H1 (cell line): Measurements from ENCODE around the gene CEP44. TPM values are rescaled to one million over a fixed set of nuclear protein-coding genes. Genes with fewer than 3 reads are reported as not detected.

Source experiments
- CTCF ChIA-PET: fragments of 300-600 bp; sonication (Branson Sonifier 250); formaldehyde crosslinking; loops from one replicate; lab custom pipeline; 2021; ENCODE audit not compliant: partially characterized antibody; lab: Charles Lee
- POLR2A ChIA-PET: fragments of 300-600 bp; sonication (Branson Sonifier 250); formaldehyde crosslinking; loops from one replicate; lab custom pipeline; 2021; ENCODE audit warnings: inconsistent platforms; ENCODE audit not compliant: partially characterized antibody; lab: Charles Lee
- DNase-seq, 2 experiments: peaks; one replicate each; pipeline versions ENCODE4 v3.0.0 to v3.0.0-alpha.2; 2010 to 2022; ENCODE audit warnings: low spot score in 2 of 2, low read depth in 1 of 2, mixed read lengths in 1 of 2
- FAIRE-seq: peaks from 2 replicates; lab custom pipeline; 2011; peaks lifted over from hg19 to GRCh38; lab: Jason Lieb, UNC
- H2AFZ ChIP-seq: 2 replicates; pipeline ENCODE4 v1.8.1; 2012; ENCODE audit warnings: low read length, inconsistent platforms
- H2AK5ac ChIP-seq: 2 replicates; pipeline ENCODE4 v1.6.1; 2013; ENCODE audit warnings: low read depth, low read length
- H2BK120ac ChIP-seq: replicated peaks from 2 replicates; pipeline ENCODE3; 2013; ENCODE audit warnings: low read depth, low read length, inconsistent platforms
- H2BK12ac ChIP-seq: 2 replicates; pipeline ENCODE4 v1.6.1; 2013; ENCODE audit warnings: low read depth, low read length
- H2BK15ac ChIP-seq: 2 replicates; pipeline ENCODE4 v1.6.1; 2013; ENCODE audit warnings: low read length
- H2BK20ac ChIP-seq: 2 replicates; pipeline ENCODE4 v1.6.1; 2013; ENCODE audit warnings: low read length
- H2BK5ac ChIP-seq: 2 replicates; pipeline ENCODE4 v1.6.1; 2013; ENCODE audit warnings: low read depth, low read length
- H3K14ac ChIP-seq: 2 replicates; pipeline ENCODE4 v1.6.1; 2013; ENCODE audit warnings: inconsistent platforms; ENCODE audit not compliant: insufficient read length
- H3K18ac ChIP-seq: 2 replicates; pipeline ENCODE4 v1.6.1; 2013; ENCODE audit warnings: low read length; ENCODE audit errors: extremely low read depth
- H3K23ac ChIP-seq: 2 replicates; pipeline ENCODE4 v1.6.1; 2013; ENCODE audit warnings: inconsistent platforms; ENCODE audit not compliant: insufficient read length
- H3K23me2 ChIP-seq: 2 replicates; pipeline ENCODE4 v1.6.1; 2013; ENCODE audit warnings: low read depth, low read length
- H3K27ac ChIP-seq: 2 replicates; pipeline ENCODE4 v1.6.1; 2011; ENCODE audit warnings: low read depth, low read length, inconsistent platforms
- H3K27me3 ChIP-seq, 4 experiments: replicated peaks in 1 of 4; 1 replicate in 1 of 4; 2 replicates in 3 of 4; pipeline versions ENCODE4 v1.6.1 to v1.8.1; 2011 to 2013; ENCODE audit warnings: low read length in 3 of 4, mild to moderate bottlenecking in 3 of 4, inconsistent platforms in 2 of 4, mixed read lengths in 2 of 4, moderate library complexity in 1 of 4; ENCODE audit not compliant: control insufficient read depth in 3 of 4, insufficient read depth in 3 of 4; ENCODE audit errors: extremely low read depth in 1 of 4
- H3K36me3 ChIP-seq, 4 experiments: 2 replicates each; pipeline versions ENCODE4 v1.6.1 to v1.8.1; 2011 to 2013; ENCODE audit warnings: mild to moderate bottlenecking in 4 of 4, low read length in 3 of 4, moderate library complexity in 2 of 4, control low read depth in 1 of 4, inconsistent platforms in 1 of 4; ENCODE audit not compliant: insufficient read depth in 4 of 4, control insufficient read depth in 2 of 4
- H3K4ac ChIP-seq: replicated peaks from 2 replicates; pipeline ENCODE3; 2013; ENCODE audit warnings: low read length, low read depth, mixed read lengths, inconsistent platforms; ENCODE audit not compliant: insufficient read length
- H3K4me1 ChIP-seq, 4 experiments: replicated peaks in 1 of 4; 1 replicate in 1 of 4; 2 replicates in 3 of 4; pipeline versions ENCODE4 v1.6.1 to v1.8.1; 2011 to 2013; ENCODE audit warnings: low read length in 3 of 4, inconsistent platforms in 2 of 4, mixed read lengths in 1 of 4; ENCODE audit not compliant: insufficient read depth in 4 of 4, control insufficient read depth in 3 of 4
- H3K4me2 ChIP-seq, 2 experiments: 2 replicates each; pipeline versions ENCODE4 v1.6.1 to v1.8.1; 2011 to 2013; ENCODE audit warnings: low read depth in 2 of 2, low read length in 2 of 2, control low read depth in 1 of 2, inconsistent platforms in 1 of 2, mild to moderate bottlenecking in 1 of 2; ENCODE audit not compliant: insufficient read depth in 1 of 2
- H3K4me3 ChIP-seq, 4 experiments: fragments of 200-600, 300-600 bp in 1 of 4; sonication (generic), shearing (Covaris generic), sonication (Bioruptor Twin) in 1 of 4; 2 replicates each; pipeline versions ENCODE4 v1.5.1 to v1.8.1; 2011 to 2016; ENCODE audit warnings: low read length in 4 of 4, low read depth in 3 of 4, control low read depth in 2 of 4, inconsistent platforms in 2 of 4, mild to moderate bottlenecking in 2 of 4, mixed read lengths in 1 of 4, moderate library complexity in 1 of 4; ENCODE audit not compliant: insufficient read depth in 2 of 4; ENCODE audit errors: extremely low read depth in 1 of 4
- H3K56ac ChIP-seq: replicated peaks from 2 replicates; pipeline ENCODE3; 2013; ENCODE audit warnings: low read depth, mild to moderate bottlenecking, mixed read lengths, low read length, inconsistent platforms; ENCODE audit not compliant: insufficient read length
- H3K79me1 ChIP-seq: 2 replicates; pipeline ENCODE4 v1.6.1; 2013; ENCODE audit warnings: low read depth, low read length, control low read depth
- H3K79me2 ChIP-seq, 2 experiments: 2 replicates each; pipeline versions ENCODE4 v1.6.1 to v1.8.1; 2012 to 2013; ENCODE audit warnings: low read length in 2 of 2, mild to moderate bottlenecking in 2 of 2, inconsistent platforms in 1 of 2; ENCODE audit not compliant: insufficient read depth in 2 of 2, control insufficient read depth in 1 of 2
- H3K9ac ChIP-seq, 4 experiments: replicated peaks in 1 of 4; 1 replicate in 1 of 4; 2 replicates in 3 of 4; pipeline versions ENCODE4 v1.6.1 to v1.8.1; 2011 to 2013; ENCODE audit warnings: low read depth in 3 of 4, low read length in 3 of 4, control low read depth in 2 of 4, mild to moderate bottlenecking in 2 of 4, moderate library complexity in 2 of 4, inconsistent platforms in 1 of 4; ENCODE audit errors: extremely low read depth in 1 of 4
- H3K9me3 ChIP-seq, 2 experiments: 2 replicates each; pipeline versions ENCODE4 v1.6.1 to v1.8.1; 2012 to 2013; ENCODE audit warnings: mild to moderate bottlenecking in 2 of 2, moderate library complexity in 2 of 2, control low read depth in 1 of 2, inconsistent platforms in 1 of 2, low read depth in 1 of 2, low read length in 1 of 2, mixed read lengths in 1 of 2; ENCODE audit not compliant: insufficient read depth in 2 of 2
- H4K20me1 ChIP-seq, 2 experiments: replicated peaks in 1 of 2; 2 replicates each; pipeline versions ENCODE3 to v1.8.1; 2011 to 2013; ENCODE audit warnings: inconsistent platforms in 2 of 2, low read length in 2 of 2, mild to moderate bottlenecking in 1 of 2; ENCODE audit not compliant: insufficient read depth in 2 of 2, control insufficient read depth in 1 of 2
- H4K5ac ChIP-seq: 2 replicates; pipeline ENCODE4 v1.6.1; 2013; ENCODE audit warnings: low read length, low read depth, mixed read lengths, inconsistent platforms; ENCODE audit not compliant: insufficient read length
- H4K8ac ChIP-seq: 2 replicates; pipeline ENCODE4 v1.8.0; 2013; ENCODE audit warnings: mild to moderate bottlenecking, moderate library complexity, low read length, inconsistent platforms; ENCODE audit not compliant: insufficient read depth; ENCODE audit errors: extremely low read depth
- H4K91ac ChIP-seq: replicated peaks from 2 replicates; pipeline ENCODE3; 2013; ENCODE audit warnings: low read length, mixed read lengths, inconsistent platforms; ENCODE audit not compliant: insufficient read length
- BRCA1 ChIP-seq: IDR thresholded peaks from 2 replicates; pipeline ENCODE4 v1.6.1; 2012; ENCODE audit warnings: low read depth, low read length, improper control_type of control experiment
- CREB1 ChIP-seq: IDR thresholded peaks from 2 replicates; pipeline ENCODE4 v1.6.1; 2012; ENCODE audit warnings: inconsistent platforms
- EP300 ChIP-seq, 2 experiments: IDR thresholded peaks; 1 replicate in 1 of 2; 2 replicates in 1 of 2; pipeline ENCODE4 v1.6.1; 2011 to 2012; ENCODE audit warnings: low read depth in 2 of 2, low read length in 2 of 2, mild to moderate bottlenecking in 2 of 2, borderline replicate concordance in 1 of 2, inconsistent platforms in 1 of 2, moderate library complexity in 1 of 2
- POLR2A ChIP-seq, 2 experiments: IDR thresholded peaks; 1 replicate in 1 of 2; 2 replicates in 1 of 2; pipeline ENCODE4 v1.6.1; 2011; ENCODE audit warnings: low read depth in 2 of 2, low read length in 2 of 2, mild to moderate bottlenecking in 2 of 2; ENCODE audit errors: control extremely low read depth in 1 of 2
- RXRA ChIP-seq: IDR thresholded peaks from 2 replicates; pipeline ENCODE4 v1.6.1; 2011; ENCODE audit warnings: low read depth, mild to moderate bottlenecking, low read length, moderate library complexity; ENCODE audit not compliant: insufficient read depth
- WGBS, 2 experiments: shearing (Covaris generic) in 1 of 2; methylation state at CpG; one replicate each; pipeline versions ENCODE4 v1.1.6 to v1.1.7; 2013 to 2015; ENCODE audit warnings: low lambda C conversion rate in 2 of 2, mixed read lengths in 2 of 2, inconsistent platforms in 1 of 2, low coverage in 1 of 2, missing lambda C conversion rate in 1 of 2; ENCODE audit not compliant: insufficient replicate concordance in 2 of 2, insufficient coverage in 1 of 2, insufficient read length in 1 of 2; ENCODE audit errors: extremely low coverage in 1 of 2, missing lambda C conversion rate in 1 of 2; 5-methylcytosine and 5-hydroxymethylcytosine counted together
- long read RNA-seq, 2 experiments: library from RNA in 1 of 2; library from capped mRNA in 1 of 2; stranded (forward); transcript quantifications; one replicate each; pipeline ENCODE4 v2.0.0, GENCODE V29; 2021; ENCODE audit warnings: inconsistent platforms in 1 of 2
- polyA minus RNA-seq, 3 experiments: library from RNA; depleted of rRNA, polyadenylated mRNA; stranded (reverse); fragments of >200 nt; gene quantifications; 1 replicate in 2 of 3; 2 replicates in 1 of 3; pipeline ENCODE4 v1.2.3, GENCODE V29; 2011
- polyA plus RNA-seq, 7 experiments: library from polyadenylated mRNA; depleted of rRNA in 3 of 7; stranded (reverse) in 5 of 7; unstranded in 2 of 7; fragments of >200 nt in 5 of 7; fragments of 200-250 nt in 2 of 7; gene quantifications; 1 replicate in 5 of 7; 2 replicates in 1 of 7; 4 replicates in 1 of 7; pipeline versions ENCODE4 v1.2.1 to v1.2.3, GENCODE V29; 2011 to 2013; ENCODE audit warnings: missing spikeins in 2 of 7, mixed read lengths in 2 of 7
- total RNA-seq: library from RNA; stranded (reverse); fragmentation: NEBNext Ultra II Directional; extraction: Animal tissue kit (Norgen Biotek cat#: 25700); gene quantifications from 2 replicates; pipeline ENCODE4 v1.2.1, GENCODE V29; 2021
- TF ChIP-seq, protein P1 (sequence below): IDR thresholded peaks from 2 replicates; pipeline ENCODE4 v1.6.1; 2011; ENCODE audit warnings: low read length, improper control_type of control experiment

Gene CEP44
- 15.6 and 17.1 TPM in 2 replicates for total RNA-seq
- 3.4 and 3.9 TPM in 2 replicates for polyA plus RNA-seq (2011; rRNA removed)
- polyA plus RNA-seq (2011; cell fraction: cytosol; rRNA removed), result 6.9 TPM
- polyA plus RNA-seq (2011; cell fraction: nucleus; rRNA removed), result 5.9 TPM
- 5.8 to 11.6 TPM (median 6.8 TPM) in 4 replicates for polyA plus RNA-seq (2012, experiment 1 of 2)
- polyA plus RNA-seq (2012, experiment 2 of 2), result 0.84 TPM
- 8.7 TPM for polyA plus RNA-seq (2013, experiment 1 of 2)
- polyA plus RNA-seq (2013, experiment 2 of 2), result 7.4 TPM
- polyA minus RNA-seq (2011; rRNA and poly(A)+ RNA removed), result 8.3 and 9.5 TPM in 2 replicates
- 11.1 TPM for polyA minus RNA-seq (2011; cell fraction: cytosol; rRNA and poly(A)+ RNA removed)
- polyA minus RNA-seq (2011; cell fraction: nucleus; rRNA and poly(A)+ RNA removed), result 22.3 TPM
- long read RNA-seq, experiment 1, partial matches to known transcripts, result 0 of 7 reads
- long read RNA-seq, experiment 1, other reads (novel, unspliced or antisense), result 7 of 7 reads
- long read RNA-seq, experiment 2, full-length matches to known transcripts, result 1 of 8 reads
- long read RNA-seq, experiment 2, partial matches to known transcripts, result 3 of 8 reads
- long read RNA-seq, experiment 2, other reads (novel, unspliced or antisense), result 4 of 8 reads

DNA sequence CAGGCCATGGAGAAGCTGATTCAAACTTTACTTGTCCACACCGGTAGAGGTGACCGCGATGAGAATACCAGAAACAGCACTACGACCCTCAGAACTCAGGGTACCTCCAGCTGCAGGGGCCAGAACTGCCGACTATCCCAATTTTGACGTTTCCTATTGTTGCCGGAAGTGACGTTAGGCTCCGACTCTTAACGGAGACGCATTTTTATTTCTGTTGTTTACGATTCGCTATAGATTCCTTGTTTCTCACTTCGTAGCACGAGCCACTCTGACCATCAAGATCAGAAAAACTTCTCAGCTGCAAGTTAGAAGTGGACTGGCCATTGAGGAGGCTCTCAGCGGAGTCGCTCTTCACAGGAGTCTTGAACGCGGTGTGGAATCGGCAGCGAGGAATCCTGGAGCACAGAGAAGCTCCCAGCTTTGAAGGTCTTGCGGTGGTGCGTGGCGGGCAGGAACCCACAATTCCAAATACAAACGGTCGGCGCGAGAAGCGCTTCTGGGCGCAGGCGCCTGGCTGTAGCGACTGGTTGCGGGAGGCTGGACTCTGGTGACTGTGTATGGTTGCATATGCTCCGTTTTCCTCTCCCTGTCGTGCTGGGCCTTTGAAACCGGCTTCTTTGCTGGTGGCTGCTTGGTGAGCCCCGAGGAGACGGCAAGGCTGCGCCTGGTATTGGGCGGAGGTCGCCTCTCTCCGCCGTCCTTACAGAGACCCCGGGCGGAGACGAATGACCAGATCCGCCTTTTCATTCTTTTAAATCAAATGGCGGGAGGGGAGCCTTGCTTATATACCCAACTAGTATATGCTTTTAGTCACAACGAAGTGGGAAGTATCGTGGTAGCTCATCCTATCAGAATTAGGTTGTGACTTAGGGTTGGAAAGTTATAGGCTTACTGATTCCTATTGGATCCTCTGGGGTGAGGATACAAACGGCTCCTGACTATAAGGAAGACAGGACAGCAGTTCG, at the start of gene CEP44, which contains the start of gene FBXO8:
Gene CEP44, plus strand, starts transcription at position 405 of the 965 bp plus-strand sequence. CDS start 15,211 bp downstream, outside the sequence.
Gene FBXO8, minus strand, starts transcription at position 161 of the 965 bp plus-strand sequence. CDS start 20,575 bp downstream, outside the sequence.
- 1% methylated on average over 50 of the region's 52 CpGs; no CpG with 5 or more reads in 1 of the 2 experiments for WGBS, 2 experiments
- Histone ChIP-seq H2AK5ac (no peak within 1 kb of the TSS), H2BK12ac (peak within 1 kb of the TSS; percentile 99), H3K79me2 (peaks cover 0 to 46% of the 10 kb centered on the region in 2 experiments; a peak in 2 of 4 replicates), H3K4me1 (peaks cover 0 to 3% (median 0%) of the 10 kb centered on the region in 4 experiments; a peak in 1 of 7 replicates), H2BK20ac (no peak within 1 kb of the TSS), H4K91ac (peak within 1 kb of the TSS; percentile 98), H3K14ac (no peak within 1 kb of the TSS), H2AFZ (peak within 1 kb of the TSS; percentile 100), H3K36me3 (no peaks in the 10 kb centered on the region), H2BK15ac (peak within 1 kb of the TSS; percentile 47; the same call in 1 of the 2 replicates), H4K20me1 (no peaks in the 10 kb centered on the region), H2BK120ac (peak within 1 kb of the TSS; percentile 97), H3K9ac (peak within 1 kb of the TSS; percentile 94 to 100 (median 98)), H3K4me2 (peak within 1 kb of the TSS; percentile 73 to 76), H3K23me2 (peaks cover 2% of the 10 kb centered on the region), H3K4me3 (peak within 1 kb of the TSS; percentile 73 to 96 (median 92)), H3K56ac (peak within 1 kb of the TSS; percentile 77), H3K9me3 (no peaks in the 10 kb centered on the region), H3K27me3 (no peaks in the 10 kb centered on the region), H4K8ac (peak within 1 kb of the TSS; percentile 99; the same call in 1 of the 2 replicates), H3K4ac (peak within 1 kb of the TSS; percentile 86), H3K23ac (no peak within 1 kb of the TSS), H3K79me1 (0 out of 2 replicates have a peak, but pooled peaks cover 2% of the 10 kb centered on the region), H4K5ac (peak within 1 kb of the TSS; percentile 99), H3K18ac (peak within 1 kb of the TSS; percentile 99), H3K27ac (peak within 1 kb of the TSS; percentile 100), H2BK5ac (peak within 1 kb of the TSS; percentile 99)
- peak in 1 of 2 experiments; percentile 80 for DNase-seq
- CTCF ChIA-PET, result interaction anchor here (0.6 to 1.7 kb wide), 3 partner anchors 19 to 64 kb away, joined by 3 to 4 read pairs (median 4); no protein-coding TSS in a partner anchor
- peak; percentile 13 for FAIRE-seq
- POLR2A ChIA-PET, result interaction anchor here (0.6 to 1.8 kb wide), 4 partner anchors 17 to 96 kb away, joined by 3 read pairs; no protein-coding TSS in a partner anchor
- TF ChIP-seq BRCA1, result no peak
- TF ChIP-seq EP300 (IDR thresholded peaks at IDR 0.05; ENCODE audit: borderline replicate concordance in 1 of 2, low read depth in 2 of 2, low read length in 2 of 2), result peak in 1 of 2 experiments; percentile 95; a peak in 1 of 3 replicates
- TF ChIP-seq, protein P1, sequence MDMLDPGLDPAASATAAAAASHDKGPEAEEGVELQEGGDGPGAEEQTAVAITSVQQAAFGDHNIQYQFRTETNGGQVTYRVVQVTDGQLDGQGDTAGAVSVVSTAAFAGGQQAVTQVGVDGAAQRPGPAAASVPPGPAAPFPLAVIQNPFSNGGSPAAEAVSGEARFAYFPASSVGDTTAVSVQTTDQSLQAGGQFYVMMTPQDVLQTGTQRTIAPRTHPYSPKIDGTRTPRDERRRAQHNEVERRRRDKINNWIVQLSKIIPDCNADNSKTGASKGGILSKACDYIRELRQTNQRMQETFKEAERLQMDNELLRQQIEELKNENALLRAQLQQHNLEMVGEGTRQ, result no peak
- TF ChIP-seq POLR2A (IDR thresholded peaks at IDR 0.05; ENCODE audit: control extremely low read depth in 1 of 2, low read depth in 2 of 2, low read length in 2 of 2), result peak; percentile 59 to 94
- no peak for TF ChIP-seq RXRA
- TF ChIP-seq CREB1, result peak; percentile 91
